Common myeloid progenitor, CD34-positive (primary cell): Measurements from ENCODE around the gene PTBP1.
A peak's percentile ranks its signal among the peaks of the same experiment; 100 is the strongest.
"Not testable (repeated sequence)": the region's sequence is repeated elsewhere in the genome, so short reads cannot be mapped to it uniquely, and the experiment has no call there.

Experiments
- CTCF ChIA-PET: fragments of 350-600 bp; sonication (Branson Sonifier 250); formaldehyde crosslinking; loops from one replicate; lab custom pipeline; 2021; ENCODE audit warnings: antibody characterized with exemption; lab: Charles Lee
- POLR2A ChIA-PET: fragments of 350-600 bp; sonication (Branson Sonifier 250); formaldehyde crosslinking; loops from one replicate; lab custom pipeline; 2021; ENCODE audit warnings: antibody characterized with exemption; lab: Charles Lee
- DNase-seq, 3 donors: peaks; one replicate each; pipeline versions ENCODE4 v3.0.0 to v3.0.0-alpha.2; 2013
- H3K27ac ChIP-seq, 2 experiments: 1 replicate in 1 of 2; 2 replicates in 1 of 2; pipeline ENCODE4 v1.7.0; 2013; ENCODE audit warnings: inconsistent platforms in 2 of 2, low read length in 2 of 2, mild to moderate bottlenecking in 2 of 2, low read depth in 1 of 2, moderate library complexity in 1 of 2; ENCODE audit not compliant: severe bottlenecking in 2 of 2, insufficient read depth in 1 of 2, poor library complexity in 1 of 2
- H3K27me3 ChIP-seq, 5 experiments: replicated peaks in 2 of 5; 1 replicate in 3 of 5; 2 replicates in 2 of 5; pipeline versions ENCODE4 v1.6.1 to v1.7.0; 2013; ENCODE audit warnings: low read length in 4 of 5, mild to moderate bottlenecking in 2 of 5, moderate library complexity in 2 of 5, inconsistent platforms in 1 of 5; ENCODE audit not compliant: insufficient read depth in 5 of 5, control insufficient read depth in 4 of 5
- H3K36me3 ChIP-seq, 4 experiments: 1 replicate in 2 of 4; 2 replicates in 2 of 4; pipeline versions ENCODE4 v1.6.1 to v1.7.0; 2013; ENCODE audit warnings: low read length in 3 of 4, control low read depth in 1 of 4, mild to moderate bottlenecking in 1 of 4; ENCODE audit not compliant: control insufficient read depth in 4 of 4, insufficient read depth in 4 of 4
- H3K4me1 ChIP-seq, 4 experiments: 1 replicate in 3 of 4; 2 replicates in 1 of 4; pipeline versions ENCODE4 v1.6.1 to v1.7.1; 2013; ENCODE audit warnings: low read length in 3 of 4, mild to moderate bottlenecking in 3 of 4, control low read depth in 1 of 4, inconsistent platforms in 1 of 4, moderate library complexity in 1 of 4; ENCODE audit not compliant: control insufficient read depth in 4 of 4, insufficient read depth in 4 of 4; ENCODE audit errors: control extremely low read depth in 1 of 4
- H3K4me3 ChIP-seq, 7 experiments: 1 replicate in 4 of 7; 2 replicates in 3 of 7; pipeline versions ENCODE4 v1.5.1 to v1.7.0; 2013; ENCODE audit warnings: mild to moderate bottlenecking in 7 of 7, low read length in 6 of 7, moderate library complexity in 6 of 7, inconsistent platforms in 2 of 7, low read depth in 2 of 7, control low read depth in 1 of 7; ENCODE audit not compliant: insufficient read depth in 4 of 7, control insufficient read depth in 1 of 7; ENCODE audit errors: extremely low read depth in 1 of 7
- H3K9me3 ChIP-seq, 5 experiments: 1 replicate in 4 of 5; 2 replicates in 1 of 5; pipeline versions ENCODE4 v1.6.1 to v1.7.1; 2013; ENCODE audit warnings: low read length in 4 of 5, mild to moderate bottlenecking in 2 of 5, inconsistent platforms in 1 of 5, low read depth in 1 of 5, moderate library complexity in 1 of 5; ENCODE audit not compliant: control insufficient read depth in 4 of 5, insufficient read depth in 2 of 5; ENCODE audit errors: control extremely low read depth in 1 of 5
- WGBS: methylation state at CpG from one replicate; pipeline ENCODE4 v1.1.5; 2013; ENCODE audit not compliant: insufficient coverage; 5-methylcytosine and 5-hydroxymethylcytosine counted together

The PTBP1 gene

DNA sequence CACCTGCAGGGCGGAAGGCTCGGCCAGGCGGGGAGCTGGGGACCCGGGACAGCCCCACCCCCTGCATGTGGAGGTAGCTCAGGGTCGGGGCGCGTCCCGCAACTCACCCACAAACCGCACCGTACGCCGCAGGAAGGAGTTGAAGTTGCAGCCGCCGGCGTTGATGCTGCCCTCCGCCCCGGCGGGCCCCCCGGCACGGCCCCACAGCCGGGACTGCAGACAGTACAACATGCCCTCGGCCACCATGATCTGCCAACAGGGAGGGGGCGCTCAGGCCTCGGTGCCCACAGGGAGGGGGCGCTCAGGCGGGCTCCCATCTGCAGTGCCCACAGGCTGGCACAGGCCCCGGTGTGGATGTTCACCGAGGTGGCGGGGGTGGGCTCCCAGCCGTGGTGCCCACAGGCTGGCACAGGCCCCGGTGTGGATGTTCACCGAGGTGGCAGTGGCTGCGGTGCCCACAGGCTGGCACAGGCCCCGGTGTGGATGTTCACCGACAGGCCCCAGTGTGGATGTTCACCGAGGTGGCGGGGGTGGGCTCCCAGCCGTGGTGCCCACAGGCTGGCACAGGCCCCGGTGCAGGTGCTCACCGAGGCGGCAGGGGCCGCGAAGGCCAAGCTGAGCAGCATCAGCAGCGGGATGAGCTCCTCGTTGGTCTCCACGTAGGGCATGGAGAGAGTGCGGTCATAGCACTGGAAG is 18.0 kb downstream of the PTBP1 start:
- Histone ChIP-seq H3K36me3 (peaks cover 5 to 33% (median 18%) of the 10 kb centered on the region in 4 experiments), H3K9me3 (no peaks in the 10 kb centered on the region), H3K27me3 (peaks cover 0 to 3% (median 0%) of the 10 kb centered on the region in 5 experiments), H3K27ac (no peak overlapping the region), H3K4me3 (no peak overlapping the region), H3K4me1 (no peaks in the 10 kb centered on the region)
- CTCF ChIA-PET = no interaction called here
- 95% methylated on average over 40 of the region's 47 CpGs for WGBS
- POLR2A ChIA-PET = no interaction called here
- no peak for DNase-seq

GRCh38 chr19:815775-816499 is 18.7 kb downstream of the PTBP1 start:
- H3K4me1 ChIP-seq = no peaks in the 10 kb centered on the region
- H3K9me3 ChIP-seq = no peaks in the 10 kb centered on the region
- peaks cover 5 to 26% (median 12%) of the 10 kb centered on the region in 4 experiments for H3K36me3 ChIP-seq
- no peak for DNase-seq
- POLR2A ChIA-PET = interaction anchor here (0.7 kb wide), 1 partner anchor 35 kb away, joined by 3 read pairs; no protein-coding TSS in a partner anchor
- no peak overlapping the region for H3K4me3 ChIP-seq
- CTCF ChIA-PET = no interaction called here
- WGBS = 96% methylated on average over 12 of the region's 13 CpGs
- H3K27ac ChIP-seq = no peak overlapping the region
- peaks cover 0 to 8% (median 3%) of the 10 kb centered on the region in 5 experiments for H3K27me3 ChIP-seq

GRCh38 chr19:816500-816857 is 19.2 kb downstream of the PTBP1 start:
- Histone ChIP-seq H3K27me3 (peaks cover 0 to 12% (median 3%) of the 10 kb centered on the region in 5 experiments), H3K4me1 (peaks cover 0 to 1% (median 0%) of the 10 kb centered on the region in 4 experiments), H3K36me3 (peaks cover 3 to 20% (median 8%) of the 10 kb centered on the region in 4 experiments), H3K9me3 (no peaks in the 10 kb centered on the region), H3K27ac (no peak overlapping the region), H3K4me3 (no peak overlapping the region)
- CTCF ChIA-PET = no interaction called here
- POLR2A ChIA-PET = interaction anchor here (0.7 kb wide), 1 partner anchor 35 kb away, joined by 3 read pairs; no protein-coding TSS in a partner anchor
- DNase-seq = no peak
- WGBS = 89% methylated on average over 2 of the region's 2 CpGs

DNA sequence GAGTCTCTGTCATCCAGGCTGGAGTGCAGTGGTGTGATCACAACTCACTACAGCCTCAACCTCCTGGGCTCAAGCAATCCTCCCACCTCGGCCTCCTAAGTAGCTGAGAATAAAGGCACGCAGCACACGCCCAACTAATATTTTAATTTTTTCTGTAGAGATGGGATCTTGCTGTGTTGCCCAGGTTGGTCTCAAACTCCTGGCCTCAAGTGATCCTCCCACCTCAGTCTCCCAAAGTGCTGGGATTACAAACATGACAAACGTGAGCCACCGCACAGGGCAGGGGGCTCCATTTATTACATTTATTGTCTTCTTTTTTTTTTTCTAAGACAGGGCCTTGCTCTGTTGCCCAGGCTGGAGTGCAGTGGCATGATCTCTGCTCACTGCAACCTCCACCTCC is 23.0 kb downstream of the PTBP1 start:
- H3K27me3 ChIP-seq = peaks cover 0 to 35% (median 6%) of the 10 kb centered on the region in 5 experiments
- WGBS = 90% methylated on average over 2 of the region's 5 CpGs
- H3K27ac ChIP-seq, H3K4me3 ChIP-seq, CTCF ChIA-PET, H3K9me3 ChIP-seq, DNase-seq, H3K36me3 ChIP-seq, H3K4me1 ChIP-seq: not testable (repeated sequence)
- POLR2A ChIA-PET = interaction anchor here (0.6 kb wide), 1 partner anchor 35 kb away, joined by 3 read pairs; no protein-coding TSS in a partner anchor

- Histone ChIP-seq H3K27ac (no peak overlapping the region), H3K4me1 (peaks cover 0 to 7% (median 5%) of the 10 kb centered on the region in 4 experiments), H3K9me3 (no peaks in the 10 kb centered on the region), H3K36me3 (no peaks in the 10 kb centered on the region), H3K4me3 (peak overlapping the region in 3 of 7 experiments; percentile 15 to 50 (median 36)), H3K27me3 (peaks cover 0 to 36% (median 6%) of the 10 kb centered on the region in 5 experiments)
- WGBS = 0% methylated on average over 31 of the region's 64 CpGs
- DNase-seq = no peak
- CTCF ChIA-PET = interaction anchor here (0.6 kb wide), 1 partner anchor 40 kb away, joined by 4 read pairs; no protein-coding TSS in a partner anchor
- POLR2A ChIA-PET = no interaction called here
Observed at GRCh38 chr19:821231-821824, 24.1 kb downstream of the PTBP1 start.

- Histone ChIP-seq H3K27ac (no peak within 1 kb of the TSS), H3K4me3 (peak within 1 kb of the TSS in 3 of 7 experiments; percentile 15 to 50 (median 36)), H3K4me1 (peaks cover 0 to 7% (median 5%) of the 10 kb centered on the region in 4 experiments), H3K36me3 (no peaks in the 10 kb centered on the region), H3K9me3 (no peaks in the 10 kb centered on the region), H3K27me3 (peaks cover 0 to 36% (median 6%) of the 10 kb centered on the region in 5 experiments)
- no peak for DNase-seq
- ChIA-PET CTCF (no interaction called here), POLR2A (no interaction called here)
- under 1% methylated on average over 21 of the region's 86 CpGs for WGBS
Observed at GRCh38 chr19:821825-822503, 24.7 kb downstream of the PTBP1 start, which contains the start of gene PLPPR3. Gene PLPPR3 (minus strand): TSS chr19:821955. CDS start chr19:821559, 396 bp downstream.
